ENCODE data around the gene CPS1.

CPS1 gene

DNA sequence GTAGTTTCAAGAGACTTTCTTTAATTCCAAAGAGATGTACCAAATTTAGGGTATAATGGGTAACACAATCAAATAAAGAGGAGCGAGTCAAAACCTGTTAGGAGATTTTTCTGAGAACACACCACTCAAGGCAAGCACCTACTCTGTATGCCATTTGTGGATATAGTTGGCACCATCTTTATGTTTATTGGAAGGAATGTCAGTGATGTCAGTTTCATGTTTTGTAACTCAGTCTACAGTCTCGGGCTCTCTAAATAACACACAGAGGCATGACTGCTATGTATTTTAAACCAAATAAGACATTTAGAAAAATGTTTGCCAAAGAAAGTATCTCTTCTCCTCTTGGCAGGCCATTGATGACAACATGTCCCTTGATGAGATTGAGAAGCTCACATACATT is 59.7 kb downstream of the CPS1 start:
- H3K4me3 Mint-ChIP-seq: no peak overlapping the region
- H3K36me3 Mint-ChIP-seq: peaks cover 6% of the 10 kb centered on the region
- no peaks in the 10 kb centered on the region for H3K4me1 Mint-ChIP-seq (ENCODE audit: low read depth)
- H3K9me3 Mint-ChIP-seq (ENCODE audit: low read depth): peaks cover 4% of the 10 kb centered on the region
- no peak overlapping the region for H3K27ac Mint-ChIP-seq
- peaks cover 1% of the 10 kb centered on the region for H3K27me3 Mint-ChIP-seq

DNA sequence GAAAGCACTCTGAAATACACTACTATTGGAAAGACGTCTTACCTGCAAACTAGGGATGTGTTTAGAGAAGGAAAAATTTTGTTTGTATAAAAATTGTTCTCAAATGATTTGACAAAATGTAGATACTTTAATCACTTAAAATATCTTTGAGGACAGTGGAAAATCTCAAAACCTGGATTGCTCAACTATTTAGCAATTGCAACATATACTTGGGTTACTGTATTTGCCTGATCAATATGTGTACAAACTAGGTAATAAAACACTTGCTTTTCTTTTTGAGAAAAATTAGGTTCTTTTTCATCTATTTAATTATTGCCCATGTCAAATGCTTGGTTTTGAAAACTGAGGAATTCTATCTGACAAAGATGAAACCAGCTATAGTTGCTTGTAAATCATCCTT is 60.9 kb downstream of the CPS1 start:
- Mint-ChIP-seq H3K36me3 (peaks cover 6% of the 10 kb centered on the region), H3K4me3 (no peak overlapping the region), H3K27me3 (peaks cover 1% of the 10 kb centered on the region), H3K9me3 (ENCODE audit: low read depth) (peaks cover 4% of the 10 kb centered on the region), H3K27ac (no peak overlapping the region), H3K4me1 (ENCODE audit: low read depth) (no peaks in the 10 kb centered on the region)

DNA sequence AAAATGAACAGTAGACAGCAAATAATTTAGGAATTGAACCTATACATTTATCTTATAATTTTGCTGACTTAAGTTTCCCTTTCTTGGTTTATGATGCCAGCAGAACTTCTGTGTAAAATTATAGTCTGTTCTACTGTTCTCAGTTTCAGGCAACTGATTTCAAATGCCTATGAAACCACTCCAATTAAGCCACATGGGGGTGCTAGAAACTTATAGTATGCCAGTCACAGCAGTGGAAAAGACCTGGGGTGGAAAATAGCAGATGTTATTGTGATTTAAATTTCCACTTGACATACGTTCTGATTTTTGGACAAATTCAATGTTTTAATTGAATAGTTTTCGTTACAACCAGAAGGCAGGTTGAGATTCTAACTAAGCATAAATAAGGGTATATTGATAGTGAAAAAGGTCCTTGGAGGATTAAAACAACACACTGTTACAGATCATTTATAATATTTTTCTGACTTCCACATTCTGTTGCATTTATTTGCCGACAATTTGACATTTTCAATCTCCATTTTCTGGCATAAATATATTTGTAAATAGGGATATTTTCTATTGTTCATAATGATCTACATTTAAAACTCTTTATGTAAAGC is 61.4 kb downstream of the CPS1 start:
- Mint-ChIP-seq H3K4me1 (ENCODE audit: low read depth) (no peaks in the 10 kb centered on the region), H3K27ac (no peak overlapping the region), H3K4me3 (no peak overlapping the region), H3K27me3 (peaks cover 1% of the 10 kb centered on the region), H3K9me3 (ENCODE audit: low read depth) (peaks cover 4% of the 10 kb centered on the region), H3K36me3 (peaks cover 6% of the 10 kb centered on the region)

DNA sequence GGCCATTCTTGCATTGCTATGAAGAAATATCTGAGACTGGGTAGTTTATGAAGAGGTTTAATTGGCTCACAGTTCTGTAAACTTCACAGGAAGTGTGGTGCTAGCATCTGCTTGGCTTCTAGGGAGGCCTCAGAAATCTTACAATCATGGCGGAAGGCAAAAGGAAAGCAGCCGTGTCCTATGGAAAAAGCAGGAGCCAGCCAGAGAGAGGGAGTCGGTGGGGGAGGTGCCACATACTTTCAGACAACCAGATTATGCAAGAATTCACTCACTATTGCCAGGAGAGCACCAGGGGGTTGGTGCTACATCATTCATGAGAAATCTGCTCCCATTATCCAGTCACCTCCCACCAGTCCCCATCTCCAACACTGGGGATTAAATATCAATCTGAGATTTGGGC is 64.1 kb downstream of the CPS1 start:
- Mint-ChIP-seq H3K4me1 (ENCODE audit: low read depth) (no peaks in the 10 kb centered on the region), H3K4me3 (no peak overlapping the region), H3K9me3 (ENCODE audit: low read depth) (no peaks in the 10 kb centered on the region), H3K27ac (no peak overlapping the region), H3K27me3 (no peaks in the 10 kb centered on the region), H3K36me3 (no peaks in the 10 kb centered on the region)

DNA sequence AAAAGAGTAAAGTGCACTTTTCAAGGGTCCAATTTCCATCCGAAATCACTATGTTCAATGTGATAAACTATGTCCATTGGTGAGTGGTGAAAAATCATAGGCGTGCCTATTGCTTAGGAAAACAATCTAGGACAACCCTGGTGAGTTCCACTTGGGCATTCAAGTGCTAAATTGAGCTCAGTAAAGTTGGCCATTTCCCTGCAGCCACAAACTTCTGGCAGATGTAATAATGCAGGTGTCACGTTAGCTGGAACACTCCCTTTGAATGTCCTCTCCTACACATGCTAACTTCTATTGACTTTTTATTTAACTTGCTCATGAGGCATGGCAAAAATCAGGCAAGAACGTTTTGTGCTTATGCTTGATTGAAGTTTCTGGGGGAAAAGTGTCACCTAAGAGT is 67.1 kb downstream of the CPS1 start:
- Mint-ChIP-seq H3K27ac (no peak overlapping the region), H3K4me3 (no peak overlapping the region), H3K4me1 (ENCODE audit: low read depth) (no peaks in the 10 kb centered on the region), H3K27me3 (no peaks in the 10 kb centered on the region), H3K9me3 (ENCODE audit: low read depth) (no peaks in the 10 kb centered on the region), H3K36me3 (no peaks in the 10 kb centered on the region)

DNA sequence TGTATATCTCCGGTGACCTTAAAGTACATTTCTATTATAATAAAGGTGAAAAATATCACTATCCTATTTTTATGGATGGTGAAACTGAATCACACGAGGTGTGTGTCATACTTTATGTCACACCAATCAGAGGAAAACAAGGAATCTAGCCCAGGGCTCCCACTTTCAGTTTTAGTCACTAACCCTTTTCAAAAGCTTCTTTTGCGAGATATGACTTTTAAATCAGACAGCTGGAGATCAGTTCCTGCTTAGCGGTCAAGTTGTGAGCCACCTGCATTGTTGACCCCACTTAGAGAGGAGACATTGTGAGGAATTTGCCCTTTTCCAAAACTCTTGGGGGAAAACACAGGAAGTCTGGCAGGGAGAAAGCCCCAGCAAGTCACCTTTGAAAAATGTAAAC is 70.5 kb downstream of the CPS1 start:
- Mint-ChIP-seq H3K4me1 (ENCODE audit: low read depth) (no peaks in the 10 kb centered on the region), H3K9me3 (ENCODE audit: low read depth) (no peaks in the 10 kb centered on the region), H3K27me3 (no peaks in the 10 kb centered on the region), H3K27ac (no peak overlapping the region), H3K36me3 (no peaks in the 10 kb centered on the region), H3K4me3 (no peak overlapping the region)

DNA sequence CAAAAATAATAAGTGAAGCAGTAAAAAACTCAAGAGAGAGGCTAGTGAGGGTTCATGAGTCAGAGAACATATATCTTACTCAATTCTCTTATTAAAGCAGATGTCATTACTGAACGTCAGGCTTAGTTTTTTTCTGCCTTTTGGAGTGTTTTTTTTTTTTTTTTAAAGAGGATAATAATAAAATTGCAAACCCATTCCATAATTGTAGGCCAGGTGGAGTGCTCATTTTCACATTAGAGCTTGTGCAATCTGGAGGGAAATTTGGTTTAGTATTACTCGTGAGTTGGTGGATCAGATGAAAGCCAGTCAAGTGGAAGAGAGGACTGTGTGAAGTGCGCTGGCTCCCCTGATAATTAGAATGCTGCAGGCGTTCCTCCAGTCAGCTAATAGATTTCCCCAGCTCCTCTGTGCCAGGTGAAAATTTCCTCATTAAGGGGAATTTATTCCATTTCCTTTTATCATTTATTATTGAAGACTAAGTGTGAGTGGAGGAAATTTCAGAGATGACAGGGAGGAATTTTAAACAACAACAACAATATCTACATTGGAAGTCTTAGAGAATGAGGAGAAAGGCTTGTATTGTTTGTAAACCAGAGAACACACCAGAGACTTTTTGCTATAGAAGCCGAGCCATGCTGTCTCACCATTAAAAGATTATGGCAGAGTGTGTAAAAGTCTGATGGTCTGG is 74.6 kb downstream of the CPS1 start:
- Mint-ChIP-seq H3K9me3 (ENCODE audit: low read depth) (no peaks in the 10 kb centered on the region), H3K4me1 (ENCODE audit: low read depth) (no peaks in the 10 kb centered on the region), H3K27me3 (no peaks in the 10 kb centered on the region), H3K36me3 (no peaks in the 10 kb centered on the region), H3K4me3 (no peak overlapping the region), H3K27ac (no peak overlapping the region)

DNA sequence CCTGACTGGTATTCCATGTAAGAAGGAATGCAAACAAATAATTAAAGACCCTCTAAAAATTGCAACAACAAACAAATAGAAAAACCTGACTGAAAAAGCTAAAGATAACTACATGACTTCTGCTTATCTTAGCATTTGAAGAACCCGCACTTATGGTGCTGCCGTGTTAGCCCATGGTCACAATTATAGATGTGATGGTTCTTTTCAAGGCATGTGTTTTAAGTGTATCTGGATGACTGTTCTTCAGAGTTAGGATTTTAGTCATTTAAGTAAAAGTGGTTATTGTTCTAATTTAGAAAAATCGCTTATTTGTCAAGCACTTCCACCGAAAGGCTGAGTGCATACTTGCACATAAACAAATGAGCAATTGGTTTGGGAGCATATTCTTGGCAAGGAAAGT is 77.3 kb downstream of the CPS1 start:
- Mint-ChIP-seq H3K9me3 (ENCODE audit: low read depth) (no peaks in the 10 kb centered on the region), H3K36me3 (no peaks in the 10 kb centered on the region), H3K4me3 (no peak overlapping the region), H3K27ac (no peak overlapping the region), H3K27me3 (no peaks in the 10 kb centered on the region), H3K4me1 (ENCODE audit: low read depth) (no peaks in the 10 kb centered on the region)

DNA sequence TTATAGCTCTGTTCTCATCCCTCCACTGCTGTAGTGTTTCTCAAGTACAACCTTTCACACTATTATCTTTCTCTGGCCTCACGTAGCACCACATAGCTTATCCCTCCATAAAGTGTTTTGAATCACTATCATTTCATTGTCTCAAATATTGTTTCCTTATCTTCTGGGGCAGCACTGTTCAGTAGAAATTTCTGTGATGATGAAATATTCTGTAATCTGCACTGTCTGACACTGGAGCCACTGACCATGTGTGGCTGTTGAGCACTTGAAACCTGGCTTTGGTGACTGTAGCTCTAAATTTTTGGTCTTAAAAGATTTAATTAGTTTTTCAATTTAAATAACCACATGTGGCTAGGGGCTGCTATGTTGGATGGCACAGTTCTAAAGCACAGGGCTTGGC is 78.9 kb downstream of the CPS1 start:
- Mint-ChIP-seq H3K36me3 (no peaks in the 10 kb centered on the region), H3K27ac (no peak overlapping the region), H3K4me3 (no peak overlapping the region)

DNA sequence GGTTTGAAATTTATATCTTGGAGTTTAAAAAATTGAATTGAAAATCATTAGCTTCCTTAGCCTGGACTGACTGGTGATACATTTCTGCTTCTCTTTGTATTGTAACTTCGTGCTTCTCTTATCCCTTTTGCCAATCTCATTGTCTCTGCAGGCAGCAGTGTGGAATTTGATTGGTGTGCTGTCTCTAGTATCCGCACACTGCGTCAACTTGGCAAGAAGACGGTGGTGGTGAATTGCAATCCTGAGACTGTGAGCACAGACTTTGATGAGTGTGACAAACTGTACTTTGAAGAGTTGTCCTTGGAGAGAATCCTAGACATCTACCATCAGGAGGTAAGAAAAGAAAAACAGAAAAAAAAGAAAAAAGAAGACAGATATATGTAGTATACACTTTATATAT is 85.9 kb downstream of the CPS1 start:
- Mint-ChIP-seq H3K4me3 (no peak overlapping the region), H3K36me3 (no peaks in the 10 kb centered on the region), H3K27me3 (no peaks in the 10 kb centered on the region), H3K4me1 (ENCODE audit: low read depth) (no peaks in the 10 kb centered on the region), H3K9me3 (ENCODE audit: low read depth) (peaks cover 3% of the 10 kb centered on the region), H3K27ac (no peak overlapping the region)

More for the DNA sequence above, 78.9 kb downstream of the CPS1 start:
- Mint-ChIP-seq H3K27me3 (no peaks in the 10 kb centered on the region), H3K9me3 (ENCODE audit: low read depth) (peaks cover 1% of the 10 kb centered on the region), H3K4me1 (ENCODE audit: low read depth) (no peaks in the 10 kb centered on the region)

DNA sequence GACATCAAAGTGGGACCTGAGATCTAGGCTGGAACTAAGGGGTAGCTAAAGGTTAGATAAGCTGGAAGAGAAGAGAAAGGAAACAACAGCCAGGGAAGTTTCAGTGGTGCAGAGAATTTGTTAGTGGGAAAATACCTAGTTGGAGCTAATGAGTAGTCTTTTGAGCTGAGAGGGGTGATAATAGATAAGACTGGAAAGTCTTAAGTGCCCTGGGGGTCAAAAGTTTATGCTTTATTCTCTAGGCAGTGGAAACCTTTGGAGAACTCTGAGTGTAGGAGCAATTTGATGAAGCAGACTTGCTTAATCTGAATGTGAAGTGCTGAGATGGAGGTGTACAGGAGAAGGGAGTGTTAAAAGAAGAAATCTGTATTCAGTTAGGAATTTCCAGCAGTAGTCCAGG is 90.8 kb downstream of the CPS1 start:
- H3K9me3 Mint-ChIP-seq (ENCODE audit: low read depth): no peaks in the 10 kb centered on the region
- H3K27me3 Mint-ChIP-seq: no peaks in the 10 kb centered on the region
- H3K27ac Mint-ChIP-seq: no peak overlapping the region
- no peaks in the 10 kb centered on the region for H3K36me3 Mint-ChIP-seq
- no peak overlapping the region for H3K4me3 Mint-ChIP-seq
- H3K4me1 Mint-ChIP-seq (ENCODE audit: low read depth): no peaks in the 10 kb centered on the region

DNA sequence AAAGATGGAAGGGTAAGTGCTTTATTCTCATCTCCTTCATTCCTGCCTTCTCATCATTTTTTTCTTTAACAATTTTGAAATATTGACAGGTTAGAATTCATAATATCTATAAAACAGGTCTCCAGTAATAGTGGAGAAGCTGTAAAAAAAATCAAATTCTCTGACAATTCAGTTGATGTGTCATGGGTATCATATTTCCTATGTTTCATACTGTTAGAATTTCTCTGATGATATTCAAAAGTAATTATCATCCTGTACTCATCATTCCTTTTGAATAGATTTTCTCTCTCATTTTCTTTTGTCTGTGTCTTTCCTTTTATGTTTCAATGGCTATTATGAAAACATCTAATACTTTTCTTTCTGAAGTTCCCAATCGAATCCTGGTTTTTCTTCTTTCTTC is 97.7 kb downstream of the CPS1 start:
- Mint-ChIP-seq H3K4me1 (ENCODE audit: low read depth) (no peaks in the 10 kb centered on the region), H3K27me3 (no peaks in the 10 kb centered on the region), H3K9me3 (ENCODE audit: low read depth) (no peaks in the 10 kb centered on the region), H3K27ac (no peak overlapping the region), H3K4me3 (no peak overlapping the region), H3K36me3 (no peaks in the 10 kb centered on the region)

DNA sequence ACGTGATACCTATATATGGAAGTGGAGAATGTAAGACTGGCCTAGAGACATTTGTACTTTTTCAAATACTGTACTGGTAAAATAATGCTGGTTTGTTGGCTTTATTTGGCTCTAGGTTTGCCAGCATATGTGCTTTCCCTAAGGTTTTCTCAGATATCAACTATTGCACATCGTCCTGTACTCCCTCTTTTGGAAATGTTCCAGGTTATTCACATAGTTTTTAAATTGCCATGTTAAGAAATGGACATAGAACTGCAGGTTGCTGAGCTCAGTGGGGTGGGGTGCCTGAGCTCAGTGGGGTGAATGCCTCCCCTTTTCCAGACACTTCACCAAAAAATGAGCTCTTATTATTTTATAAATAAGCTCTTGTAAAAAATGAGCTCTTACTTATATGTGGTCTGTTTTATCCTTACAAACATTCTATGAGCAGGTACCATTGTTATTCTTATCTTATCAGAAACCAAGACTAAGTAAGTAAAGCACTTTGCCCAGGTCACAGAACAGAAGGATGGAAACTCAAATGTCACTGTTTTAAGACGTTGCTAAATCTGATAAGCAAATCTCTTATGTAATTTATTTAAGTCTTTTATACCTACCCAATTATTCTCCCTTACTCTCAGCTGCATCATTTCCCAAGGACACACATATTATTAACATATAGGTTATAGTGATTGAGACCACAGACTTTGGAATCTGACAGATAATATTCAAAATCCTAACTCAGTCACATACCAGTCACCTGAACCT is 99.0 kb downstream of the CPS1 start:
- no peaks in the 10 kb centered on the region for H3K36me3 Mint-ChIP-seq
- peaks cover 7% of the 10 kb centered on the region for H3K9me3 Mint-ChIP-seq (ENCODE audit: low read depth)
- no peaks in the 10 kb centered on the region for H3K4me1 Mint-ChIP-seq (ENCODE audit: low read depth)
- H3K27me3 Mint-ChIP-seq: no peaks in the 10 kb centered on the region
- H3K27ac Mint-ChIP-seq: no peak overlapping the region
- no peak overlapping the region for H3K4me3 Mint-ChIP-seq

DNA sequence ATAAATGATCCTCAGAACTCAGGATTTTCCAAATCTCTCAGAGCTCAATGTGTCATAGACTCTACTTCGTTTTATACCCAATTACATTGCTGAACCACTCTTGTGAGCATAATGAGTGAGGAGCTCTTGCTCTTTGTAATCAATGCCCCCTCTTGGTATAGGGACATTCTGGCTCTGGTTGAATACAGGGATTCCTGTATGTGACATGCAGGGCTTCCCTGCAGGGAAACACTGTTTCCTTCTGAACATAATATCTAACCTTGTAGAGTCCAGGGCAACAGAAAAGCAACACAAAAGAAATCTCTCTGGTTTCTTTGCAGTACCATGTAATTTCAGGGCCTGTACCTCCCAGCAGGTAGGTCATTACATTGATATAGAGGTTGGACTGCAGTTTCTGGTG is 101.5 kb downstream of the CPS1 start:
- Mint-ChIP-seq H3K4me1 (ENCODE audit: low read depth) (no peaks in the 10 kb centered on the region), H3K4me3 (no peak overlapping the region), H3K9me3 (ENCODE audit: low read depth) (peaks cover 14% of the 10 kb centered on the region), H3K27me3 (no peaks in the 10 kb centered on the region), H3K36me3 (peaks cover 2% of the 10 kb centered on the region), H3K27ac (no peak overlapping the region)

DNA sequence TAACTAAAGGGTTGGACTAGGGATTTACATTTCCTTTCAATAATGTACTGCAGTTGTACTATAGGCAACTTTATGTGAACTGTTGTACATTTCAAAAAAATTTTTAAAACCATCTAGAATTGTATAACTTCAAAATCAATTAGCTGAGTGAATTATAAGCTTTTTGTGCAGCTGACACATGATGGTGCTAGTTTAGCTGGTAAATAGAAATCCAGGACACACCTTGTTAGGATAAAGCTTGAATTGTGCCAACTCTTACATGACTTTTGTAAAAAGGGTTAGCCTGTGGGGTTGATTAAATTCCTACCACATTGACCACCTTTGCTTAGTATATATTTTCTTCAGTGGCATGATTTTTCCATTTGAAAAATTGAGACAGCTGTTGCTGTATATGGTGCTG is 104.4 kb downstream of the CPS1 start:
- Mint-ChIP-seq H3K4me1 (ENCODE audit: low read depth) (no peaks in the 10 kb centered on the region), H3K36me3 (peaks cover 2% of the 10 kb centered on the region), H3K9me3 (ENCODE audit: low read depth) (peaks cover 14% of the 10 kb centered on the region), H3K4me3 (no peak overlapping the region), H3K27me3 (no peaks in the 10 kb centered on the region), H3K27ac (no peak overlapping the region)

Data from activated naive CD8-positive, alpha-beta T cell (primary cell).